ENCODE measurements around the gene ALK.

ALK gene

GRCh38 chr2:29284671-29285070 lies 636.7 kb downstream of the ALK start:
- H3K27ac ChIP-seq (ENCODE audit: insufficient read depth, low read length, poor library complexity, severe bottlenecking), result no peak overlapping the region
- no peaks in the 10 kb centered on the region for H3K4me1 ChIP-seq (ENCODE audit: control insufficient read depth, insufficient read depth, low read length, poor library complexity, severe bottlenecking)
- DNase-seq, result no peak
- no peak overlapping the region for H3K4me3 ChIP-seq (ENCODE audit: insufficient read depth, low read depth, low read length, poor library complexity, severe bottlenecking)
- no peaks in the 10 kb centered on the region for H3K36me3 ChIP-seq (ENCODE audit: control insufficient read depth, insufficient read depth, low read length)
- no peaks in the 10 kb centered on the region for H3K9me3 ChIP-seq (ENCODE audit: control insufficient read depth, low read length)
- no peaks in the 10 kb centered on the region for H3K27me3 ChIP-seq (replicated peaks; ENCODE audit: control insufficient read depth, insufficient read depth, low read length, poor library complexity, severe bottlenecking)

- no peak for DNase-seq
- Histone ChIP-seq H3K27ac (ENCODE audit: insufficient read depth, low read length, poor library complexity, severe bottlenecking) (no peak overlapping the region), H3K27me3 (replicated peaks; ENCODE audit: control insufficient read depth, insufficient read depth, low read length, poor library complexity, severe bottlenecking) (no peaks in the 10 kb centered on the region), H3K4me1 (ENCODE audit: control insufficient read depth, insufficient read depth, low read length, poor library complexity, severe bottlenecking) (no peaks in the 10 kb centered on the region), H3K36me3 (ENCODE audit: control insufficient read depth, insufficient read depth, low read length) (no peaks in the 10 kb centered on the region), H3K9me3 (ENCODE audit: control insufficient read depth, low read length) (no peaks in the 10 kb centered on the region), H3K4me3 (ENCODE audit: insufficient read depth, low read depth, low read length, poor library complexity, severe bottlenecking) (no peak overlapping the region)
Observed at GRCh38 chr2:29281916-29282247, 639.5 kb downstream of the ALK start.

GRCh38 chr2:29281086-29281915 lies 640.1 kb downstream of the ALK start:
- DNase-seq, result no peak
- H3K27ac ChIP-seq (ENCODE audit: insufficient read depth, low read length, poor library complexity, severe bottlenecking), result no peak overlapping the region
- no peaks in the 10 kb centered on the region for H3K9me3 ChIP-seq (ENCODE audit: control insufficient read depth, low read length)
- H3K27me3 ChIP-seq (replicated peaks; ENCODE audit: control insufficient read depth, insufficient read depth, low read length, poor library complexity, severe bottlenecking), result no peaks in the 10 kb centered on the region
- H3K4me3 ChIP-seq (ENCODE audit: insufficient read depth, low read depth, low read length, poor library complexity, severe bottlenecking), result no peak overlapping the region
- H3K4me1 ChIP-seq (ENCODE audit: control insufficient read depth, insufficient read depth, low read length, poor library complexity, severe bottlenecking), result no peaks in the 10 kb centered on the region
- H3K36me3 ChIP-seq (ENCODE audit: control insufficient read depth, insufficient read depth, low read length), result no peaks in the 10 kb centered on the region

GRCh38 chr2:29278966-29279365 lies 642.4 kb downstream of the ALK start:
- Histone ChIP-seq H3K27ac (ENCODE audit: insufficient read depth, low read length, poor library complexity, severe bottlenecking) (no peak overlapping the region), H3K9me3 (ENCODE audit: control insufficient read depth, low read length) (no peaks in the 10 kb centered on the region), H3K36me3 (ENCODE audit: control insufficient read depth, insufficient read depth, low read length) (no peaks in the 10 kb centered on the region), H3K27me3 (replicated peaks; ENCODE audit: control insufficient read depth, insufficient read depth, low read length, poor library complexity, severe bottlenecking) (no peaks in the 10 kb centered on the region), H3K4me3 (ENCODE audit: insufficient read depth, low read depth, low read length, poor library complexity, severe bottlenecking) (no peak overlapping the region), H3K4me1 (ENCODE audit: control insufficient read depth, insufficient read depth, low read length, poor library complexity, severe bottlenecking) (no peaks in the 10 kb centered on the region)
- DNase-seq, result no peak

- no peak for DNase-seq
- no peaks in the 10 kb centered on the region for H3K9me3 ChIP-seq (ENCODE audit: control insufficient read depth, low read length)
- H3K27me3 ChIP-seq (replicated peaks; ENCODE audit: control insufficient read depth, insufficient read depth, low read length, poor library complexity, severe bottlenecking), result no peaks in the 10 kb centered on the region
- H3K4me1 ChIP-seq (ENCODE audit: control insufficient read depth, insufficient read depth, low read length, poor library complexity, severe bottlenecking), result no peaks in the 10 kb centered on the region
- H3K4me3 ChIP-seq (ENCODE audit: insufficient read depth, low read depth, low read length, poor library complexity, severe bottlenecking), result no peak overlapping the region
- no peak overlapping the region for H3K27ac ChIP-seq (ENCODE audit: insufficient read depth, low read length, poor library complexity, severe bottlenecking)
- H3K36me3 ChIP-seq (ENCODE audit: control insufficient read depth, insufficient read depth, low read length), result no peaks in the 10 kb centered on the region
Observed at GRCh38 chr2:29276151-29276550, 645.2 kb downstream of the ALK start.

- Histone ChIP-seq H3K4me1 (ENCODE audit: control insufficient read depth, insufficient read depth, low read length, poor library complexity, severe bottlenecking) (no peaks in the 10 kb centered on the region), H3K36me3 (ENCODE audit: control insufficient read depth, insufficient read depth, low read length) (no peaks in the 10 kb centered on the region), H3K27ac (ENCODE audit: insufficient read depth, low read length, poor library complexity, severe bottlenecking) (no peak overlapping the region), H3K27me3 (replicated peaks; ENCODE audit: control insufficient read depth, insufficient read depth, low read length, poor library complexity, severe bottlenecking) (no peaks in the 10 kb centered on the region), H3K4me3 (ENCODE audit: insufficient read depth, low read depth, low read length, poor library complexity, severe bottlenecking) (no peak overlapping the region), H3K9me3 (ENCODE audit: control insufficient read depth, low read length) (no peaks in the 10 kb centered on the region)
- no peak for DNase-seq
Observed at GRCh38 chr2:29275186-29275585, 646.2 kb downstream of the ALK start.

GRCh38 chr2:29273685-29274611 lies 647.4 kb downstream of the ALK start:
- H3K9me3 ChIP-seq (ENCODE audit: control insufficient read depth, low read length), result no peaks in the 10 kb centered on the region
- no peaks in the 10 kb centered on the region for H3K4me1 ChIP-seq (ENCODE audit: control insufficient read depth, insufficient read depth, low read length, poor library complexity, severe bottlenecking)
- no peak for DNase-seq
- no peak overlapping the region for H3K4me3 ChIP-seq (ENCODE audit: insufficient read depth, low read depth, low read length, poor library complexity, severe bottlenecking)
- H3K27ac ChIP-seq (ENCODE audit: insufficient read depth, low read length, poor library complexity, severe bottlenecking), result no peak overlapping the region
- H3K36me3 ChIP-seq (ENCODE audit: control insufficient read depth, insufficient read depth, low read length), result no peaks in the 10 kb centered on the region
- H3K27me3 ChIP-seq (replicated peaks; ENCODE audit: control insufficient read depth, insufficient read depth, low read length, poor library complexity, severe bottlenecking), result no peaks in the 10 kb centered on the region

- Histone ChIP-seq H3K9me3 (ENCODE audit: control insufficient read depth, low read length) (no peaks in the 10 kb centered on the region), H3K4me3 (ENCODE audit: insufficient read depth, low read depth, low read length, poor library complexity, severe bottlenecking) (no peak overlapping the region), H3K4me1 (ENCODE audit: control insufficient read depth, insufficient read depth, low read length, poor library complexity, severe bottlenecking) (no peaks in the 10 kb centered on the region), H3K27me3 (replicated peaks; ENCODE audit: control insufficient read depth, insufficient read depth, low read length, poor library complexity, severe bottlenecking) (no peaks in the 10 kb centered on the region), H3K27ac (ENCODE audit: insufficient read depth, low read length, poor library complexity, severe bottlenecking) (no peak overlapping the region), H3K36me3 (ENCODE audit: control insufficient read depth, insufficient read depth, low read length) (no peaks in the 10 kb centered on the region)
- no peak for DNase-seq
Observed at GRCh38 chr2:29273004-29273684, 648.2 kb downstream of the ALK start.

GRCh38 chr2:29272311-29272710 lies 649.1 kb downstream of the ALK start:
- Histone ChIP-seq H3K9me3 (ENCODE audit: control insufficient read depth, low read length) (no peaks in the 10 kb centered on the region), H3K27me3 (replicated peaks; ENCODE audit: control insufficient read depth, insufficient read depth, low read length, poor library complexity, severe bottlenecking) (no peaks in the 10 kb centered on the region), H3K4me1 (ENCODE audit: control insufficient read depth, insufficient read depth, low read length, poor library complexity, severe bottlenecking) (no peaks in the 10 kb centered on the region), H3K36me3 (ENCODE audit: control insufficient read depth, insufficient read depth, low read length) (no peaks in the 10 kb centered on the region), H3K27ac (ENCODE audit: insufficient read depth, low read length, poor library complexity, severe bottlenecking) (no peak overlapping the region), H3K4me3 (ENCODE audit: insufficient read depth, low read depth, low read length, poor library complexity, severe bottlenecking) (no peak overlapping the region)
- DNase-seq, result no peak

All from effector memory CD4-positive, alpha-beta T cell (primary cell).